HepG2 (cell line): ENCODE data around the gene AHCY. TPM values are rescaled to one million over a fixed set of nuclear protein-coding genes. Genes with fewer than 3 reads are reported as not detected.

ENCODE experiments used
- CEBPZ ChIP-seq: IDR thresholded peaks from 2 replicates; pipeline ENCODE4 v1.6.1; 2012; ENCODE audit warnings: low read length, improper control_type of control experiment
- DBP ChIP-seq: sonication (generic); formaldehyde crosslinking; IDR thresholded peaks from 2 replicates; pipeline ENCODE4 v1.4.0; 2020; ENCODE audit warnings: missing genetic modification reagents; ENCODE audit errors: not compliant biosample characterization
- IKZF5 ChIP-seq: IDR thresholded peaks from 2 replicates; pipeline ENCODE4 v1.6.1; 2018; ENCODE audit warnings: missing genetic modification reagents, mild to moderate bottlenecking, missing compliant biosample characterization
- NCOR1 ChIP-seq: fragments of 200-600 bp; sonication (generic); IDR thresholded peaks from 2 replicates; pipeline ENCODE4 v1.7.0; 2017; ENCODE audit warnings: antibody characterized with exemption, low read length, borderline replicate concordance
- SIX4 ChIP-seq: sonication (generic); formaldehyde crosslinking; IDR thresholded peaks from 2 replicates; pipeline ENCODE4 v1.4.0; 2020; ENCODE audit warnings: missing genetic modification reagents
- SMAD3 ChIP-seq: sonication (generic); formaldehyde crosslinking; IDR thresholded peaks from 2 replicates; pipeline ENCODE4 v1.4.0; 2020; ENCODE audit warnings: missing genetic modification reagents
- ZNF256 ChIP-seq: sonication (generic); formaldehyde crosslinking; conservative IDR thresholded peaks from 2 replicates; pipeline ENCODE4 v1.4.0; 2020; ENCODE audit warnings: missing genetic modification reagents
- ZNF446 ChIP-seq: sonication (generic); formaldehyde crosslinking; IDR thresholded peaks from 2 replicates; pipeline ENCODE4 v1.5.0; 2020; ENCODE audit warnings: mild to moderate bottlenecking, missing genetic modification reagents
- ZNF7 ChIP-seq: IDR thresholded peaks from 2 replicates; pipeline ENCODE4 v1.6.1; 2016; ENCODE audit warnings: missing biosample characterization, missing genetic modification reagents
- polyA plus RNA-seq, 8 experiments: library from polyadenylated mRNA; depleted of rRNA in 3 of 8; stranded (reverse) in 7 of 8; unstranded in 1 of 8; fragments of >200 nt; fragmentation: Illumina TruSeq in 4 of 8; extraction: Trizol in 4 of 8; gene quantifications; 2 replicates each; pipeline versions ENCODE4 v1.2.1 to v1.2.3, GENCODE V29; 2011 to 2016; ENCODE audit warnings: low read depth in 4 of 8, missing spikeins in 1 of 8, mixed read lengths in 1 of 8; ENCODE audit not compliant: insufficient read depth in 1 of 8
- total RNA-seq, 5 experiments: library from RNA; depleted of rRNA; stranded (reverse); fragments of >200 nt; fragmentation: Illumina TruSeq; extraction: Trizol; gene quantifications; 2 replicates each; pipeline ENCODE4 v1.2.3, GENCODE V29; 2016; ENCODE audit warnings: low read depth in 1 of 5
- TF ChIP-seq, protein P1 (sequence below): sonication (generic); formaldehyde crosslinking; IDR thresholded peaks from 2 replicates; pipeline ENCODE4 v1.5.0; 2020; ENCODE audit warnings: mild to moderate bottlenecking, missing genetic modification reagents
- TF ChIP-seq, protein P2 (sequence below): sonication (generic); formaldehyde crosslinking; IDR thresholded peaks from 2 replicates; pipeline ENCODE4 v1.9.0; 2021; ENCODE audit warnings: missing genetic modification reagents, borderline replicate concordance
- TF ChIP-seq, protein P3 (sequence below): sonication (generic); formaldehyde crosslinking; conservative IDR thresholded peaks from 2 replicates; pipeline ENCODE4 v1.4.0; 2020; ENCODE audit warnings: missing genetic modification reagents
- TF ChIP-seq, protein P4 (sequence below): sonication (generic); formaldehyde crosslinking; IDR thresholded peaks from 2 replicates; pipeline ENCODE4 v1.4.0; 2020; ENCODE audit warnings: low read depth, mild to moderate bottlenecking, missing genetic modification reagents
- TF ChIP-seq, protein P5 (sequence below): sonication (generic); formaldehyde crosslinking; IDR thresholded peaks from 2 replicates; pipeline ENCODE4 v1.4.0; 2020; ENCODE audit warnings: missing genetic modification reagents

AHCY gene
- total and polyA plus RNA-seq, 2 of the 13 experiments (the other 11 are each of a cell fraction or from before 2014, with no cell fraction given), result 407 to 419 TPM

DNA sequence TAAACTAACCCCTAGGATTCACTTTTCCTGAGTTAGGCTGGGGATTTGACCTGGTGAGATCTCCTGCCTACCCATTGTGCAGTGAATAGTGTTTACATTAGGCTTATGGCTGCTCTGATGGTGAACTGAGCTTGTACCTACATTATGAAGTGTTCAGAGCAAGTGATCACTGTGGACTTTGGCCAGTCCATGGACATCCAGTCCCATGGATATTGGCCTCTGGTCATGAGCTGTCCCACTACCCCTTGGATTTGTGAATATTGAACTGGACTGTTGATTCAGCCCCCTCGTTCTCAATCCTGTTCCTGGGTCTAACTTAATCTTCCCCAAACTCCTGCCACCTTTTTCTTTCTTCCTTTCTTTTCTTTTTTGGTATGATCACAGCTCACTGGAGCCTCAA lies 48.2 kb downstream of the AHCY start (continued):
- TF ChIP-seq, protein P1, sequence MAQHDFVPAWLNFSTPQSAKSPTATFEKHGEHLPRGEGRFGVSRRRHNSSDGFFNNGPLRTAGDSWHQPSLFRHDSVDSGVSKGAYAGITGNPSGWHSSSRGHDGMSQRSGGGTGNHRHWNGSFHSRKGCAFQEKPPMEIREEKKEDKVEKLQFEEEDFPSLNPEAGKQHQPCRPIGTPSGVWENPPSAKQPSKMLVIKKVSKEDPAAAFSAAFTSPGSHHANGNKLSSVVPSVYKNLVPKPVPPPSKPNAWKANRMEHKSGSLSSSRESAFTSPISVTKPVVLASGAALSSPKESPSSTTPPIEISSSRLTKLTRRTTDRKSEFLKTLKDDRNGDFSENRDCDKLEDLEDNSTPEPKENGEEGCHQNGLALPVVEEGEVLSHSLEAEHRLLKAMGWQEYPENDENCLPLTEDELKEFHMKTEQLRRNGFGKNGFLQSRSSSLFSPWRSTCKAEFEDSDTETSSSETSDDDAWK, result no peak
- TF ChIP-seq ZNF7 (CRISPR knock-in tag) (no peak), IKZF5 (CRISPR knock-in tag) (peak; percentile 23; the same call in 1 of the 2 replicates), ZNF446 (CRISPR knock-in tag) (no peak), CEBPZ (no peak), NCOR1 (peak; percentile 79; the same call in 1 of the 2 replicates), DBP (no peak), ZNF256 (CRISPR knock-in tag) (no peak), SIX4 (CRISPR knock-in tag) (no peak), SMAD3 (no peak)
- TF ChIP-seq, protein P2, sequence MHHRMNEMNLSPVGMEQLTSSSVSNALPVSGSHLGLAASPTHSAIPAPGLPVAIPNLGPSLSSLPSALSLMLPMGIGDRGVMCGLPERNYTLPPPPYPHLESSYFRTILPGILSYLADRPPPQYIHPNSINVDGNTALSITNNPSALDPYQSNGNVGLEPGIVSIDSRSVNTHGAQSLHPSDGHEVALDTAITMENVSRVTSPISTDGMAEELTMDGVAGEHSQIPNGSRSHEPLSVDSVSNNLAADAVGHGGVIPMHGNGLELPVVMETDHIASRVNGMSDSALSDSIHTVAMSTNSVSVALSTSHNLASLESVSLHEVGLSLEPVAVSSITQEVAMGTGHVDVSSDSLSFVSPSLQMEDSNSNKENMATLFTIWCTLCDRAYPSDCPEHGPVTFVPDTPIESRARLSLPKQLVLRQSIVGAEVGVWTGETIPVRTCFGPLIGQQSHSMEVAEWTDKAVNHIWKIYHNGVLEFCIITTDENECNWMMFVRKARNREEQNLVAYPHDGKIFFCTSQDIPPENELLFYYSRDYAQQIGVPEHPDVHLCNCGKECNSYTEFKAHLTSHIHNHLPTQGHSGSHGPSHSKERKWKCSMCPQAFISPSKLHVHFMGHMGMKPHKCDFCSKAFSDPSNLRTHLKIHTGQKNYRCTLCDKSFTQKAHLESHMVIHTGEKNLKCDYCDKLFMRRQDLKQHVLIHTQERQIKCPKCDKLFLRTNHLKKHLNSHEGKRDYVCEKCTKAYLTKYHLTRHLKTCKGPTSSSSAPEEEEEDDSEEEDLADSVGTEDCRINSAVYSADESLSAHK (CRISPR knock-in tag), result no peak
- TF ChIP-seq, protein P3, sequence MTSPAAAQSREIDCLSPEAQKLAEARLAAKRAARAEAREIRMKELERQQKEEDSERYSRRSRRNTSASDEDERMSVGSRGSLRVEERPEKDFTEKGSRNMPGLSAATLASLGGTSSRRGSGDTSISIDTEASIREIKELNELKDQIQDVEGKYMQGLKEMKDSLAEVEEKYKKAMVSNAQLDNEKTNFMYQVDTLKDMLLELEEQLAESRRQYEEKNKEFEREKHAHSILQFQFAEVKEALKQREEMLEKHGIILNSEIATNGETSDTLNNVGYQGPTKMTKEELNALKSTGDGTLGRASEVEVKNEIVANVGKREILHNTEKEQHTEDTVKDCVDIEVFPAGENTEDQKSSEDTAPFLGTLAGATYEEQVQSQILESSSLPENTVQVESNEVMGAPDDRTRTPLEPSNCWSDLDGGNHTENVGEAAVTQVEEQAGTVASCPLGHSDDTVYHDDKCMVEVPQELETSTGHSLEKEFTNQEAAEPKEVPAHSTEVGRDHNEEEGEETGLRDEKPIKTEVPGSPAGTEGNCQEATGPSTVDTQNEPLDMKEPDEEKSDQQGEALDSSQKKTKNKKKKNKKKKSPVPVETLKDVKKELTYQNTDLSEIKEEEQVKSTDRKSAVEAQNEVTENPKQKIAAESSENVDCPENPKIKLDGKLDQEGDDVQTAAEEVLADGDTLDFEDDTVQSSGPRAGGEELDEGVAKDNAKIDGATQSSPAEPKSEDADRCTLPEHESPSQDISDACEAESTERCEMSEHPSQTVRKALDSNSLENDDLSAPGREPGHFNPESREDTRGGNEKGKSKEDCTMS (CRISPR knock-in tag), result no peak
- TF ChIP-seq, protein P4, sequence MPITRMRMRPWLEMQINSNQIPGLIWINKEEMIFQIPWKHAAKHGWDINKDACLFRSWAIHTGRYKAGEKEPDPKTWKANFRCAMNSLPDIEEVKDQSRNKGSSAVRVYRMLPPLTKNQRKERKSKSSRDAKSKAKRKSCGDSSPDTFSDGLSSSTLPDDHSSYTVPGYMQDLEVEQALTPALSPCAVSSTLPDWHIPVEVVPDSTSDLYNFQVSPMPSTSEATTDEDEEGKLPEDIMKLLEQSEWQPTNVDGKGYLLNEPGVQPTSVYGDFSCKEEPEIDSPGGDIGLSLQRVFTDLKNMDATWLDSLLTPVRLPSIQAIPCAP (CRISPR knock-in tag), result no peak
- TF ChIP-seq, protein P5, sequence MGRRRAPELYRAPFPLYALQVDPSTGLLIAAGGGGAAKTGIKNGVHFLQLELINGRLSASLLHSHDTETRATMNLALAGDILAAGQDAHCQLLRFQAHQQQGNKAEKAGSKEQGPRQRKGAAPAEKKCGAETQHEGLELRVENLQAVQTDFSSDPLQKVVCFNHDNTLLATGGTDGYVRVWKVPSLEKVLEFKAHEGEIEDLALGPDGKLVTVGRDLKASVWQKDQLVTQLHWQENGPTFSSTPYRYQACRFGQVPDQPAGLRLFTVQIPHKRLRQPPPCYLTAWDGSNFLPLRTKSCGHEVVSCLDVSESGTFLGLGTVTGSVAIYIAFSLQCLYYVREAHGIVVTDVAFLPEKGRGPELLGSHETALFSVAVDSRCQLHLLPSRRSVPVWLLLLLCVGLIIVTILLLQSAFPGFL (CRISPR knock-in tag), result no peak
